Measurements from ENCODE around the gene THAP4.

GRCh38 chr2:241658296-241658695 lies 21.3 kb upstream of the THAP4 start:
- TF ChIP-seq EZH2 (IDR thresholded peaks at IDR 0.05; ENCODE audit: insufficient read depth, low read length), result no peak
- TF ChIP-seq CTCF (IDR thresholded peaks at IDR 0.05; ENCODE audit: insufficient read depth, low read depth, low read length), result no peak
